ENCODE measurements around the gene PLXDC1.

DNA sequence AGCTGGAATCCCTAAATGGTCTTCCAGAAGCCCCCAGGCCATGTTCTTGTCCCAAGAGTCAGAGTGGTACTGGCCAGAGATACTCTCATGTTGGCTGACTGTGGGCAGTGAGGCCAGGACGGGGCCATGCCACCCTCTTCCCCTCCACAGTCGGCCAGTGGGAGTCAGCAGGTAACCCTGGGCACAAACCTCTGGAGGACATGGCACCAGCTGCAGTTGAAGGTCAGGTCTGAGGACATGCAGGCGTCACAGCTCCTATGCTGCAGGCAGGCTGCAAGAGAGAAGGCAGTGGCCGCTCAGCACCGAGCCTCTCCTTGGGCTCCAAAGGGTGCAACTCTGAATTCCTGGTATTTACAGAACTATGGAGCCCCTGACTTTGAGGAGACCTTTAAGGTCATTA, 68.2 kb downstream of the PLXDC1 start:
- TF ChIP-seq, protein P1, sequence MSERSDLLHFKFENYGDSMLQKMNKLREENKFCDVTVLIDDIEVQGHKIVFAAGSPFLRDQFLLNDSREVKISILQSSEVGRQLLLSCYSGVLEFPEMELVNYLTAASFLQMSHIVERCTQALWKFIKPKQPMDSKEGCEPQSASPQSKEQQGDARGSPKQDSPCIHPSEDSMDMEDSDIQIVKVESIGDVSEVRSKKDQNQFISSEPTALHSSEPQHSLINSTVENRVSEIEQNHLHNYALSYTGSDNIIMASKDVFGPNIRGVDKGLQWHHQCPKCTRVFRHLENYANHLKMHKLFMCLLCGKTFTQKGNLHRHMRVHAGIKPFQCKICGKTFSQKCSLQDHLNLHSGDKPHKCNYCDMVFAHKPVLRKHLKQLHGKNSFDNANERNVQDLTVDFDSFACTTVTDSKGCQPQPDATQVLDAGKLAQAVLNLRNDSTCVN (tag by site-specific recombination; optimal IDR thresholded peaks at IDR 0.05) = no peak
- no peak for TF ChIP-seq ZNF169 (tag by site-specific recombination; IDR thresholded peaks at IDR 0.05)
